ENCODE measurements around the gene MIER1.

Gene MIER1

DNA sequence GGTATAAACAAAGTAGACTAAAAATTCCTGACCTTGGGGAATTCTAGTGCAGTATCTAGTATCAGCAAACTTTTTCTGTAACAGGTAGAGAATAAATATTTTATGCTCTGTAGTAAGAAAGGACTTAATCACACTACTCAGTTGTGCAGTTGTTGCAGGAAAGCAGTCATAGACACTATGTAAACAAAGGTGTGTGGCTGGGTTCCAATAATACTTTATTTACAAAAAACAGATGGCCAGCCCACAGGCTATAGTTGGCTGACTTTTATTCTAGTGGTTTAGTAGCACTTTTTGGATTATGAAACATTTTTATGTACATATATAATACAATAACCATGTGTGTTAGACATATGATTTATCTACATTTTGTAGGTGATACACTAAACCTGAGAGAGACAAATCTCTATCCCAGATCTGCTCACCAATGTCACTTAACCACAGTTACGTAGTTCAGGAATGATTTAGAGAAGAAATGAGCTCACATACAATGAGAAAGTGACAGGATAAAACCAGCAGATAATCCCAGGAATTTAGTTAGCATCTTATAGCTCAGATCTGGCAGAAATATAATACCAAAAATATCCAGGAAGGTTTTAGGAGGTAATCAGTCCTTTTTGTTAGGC, 56.1 kb downstream of the MIER1 start:
- H3K27ac ChIP-seq = no peak overlapping the region
- TF ChIP-seq ZFX (IDR thresholded peaks at IDR 0.05; ENCODE audit: borderline replicate concordance) = no peak
- TF ChIP-seq, protein P1, sequence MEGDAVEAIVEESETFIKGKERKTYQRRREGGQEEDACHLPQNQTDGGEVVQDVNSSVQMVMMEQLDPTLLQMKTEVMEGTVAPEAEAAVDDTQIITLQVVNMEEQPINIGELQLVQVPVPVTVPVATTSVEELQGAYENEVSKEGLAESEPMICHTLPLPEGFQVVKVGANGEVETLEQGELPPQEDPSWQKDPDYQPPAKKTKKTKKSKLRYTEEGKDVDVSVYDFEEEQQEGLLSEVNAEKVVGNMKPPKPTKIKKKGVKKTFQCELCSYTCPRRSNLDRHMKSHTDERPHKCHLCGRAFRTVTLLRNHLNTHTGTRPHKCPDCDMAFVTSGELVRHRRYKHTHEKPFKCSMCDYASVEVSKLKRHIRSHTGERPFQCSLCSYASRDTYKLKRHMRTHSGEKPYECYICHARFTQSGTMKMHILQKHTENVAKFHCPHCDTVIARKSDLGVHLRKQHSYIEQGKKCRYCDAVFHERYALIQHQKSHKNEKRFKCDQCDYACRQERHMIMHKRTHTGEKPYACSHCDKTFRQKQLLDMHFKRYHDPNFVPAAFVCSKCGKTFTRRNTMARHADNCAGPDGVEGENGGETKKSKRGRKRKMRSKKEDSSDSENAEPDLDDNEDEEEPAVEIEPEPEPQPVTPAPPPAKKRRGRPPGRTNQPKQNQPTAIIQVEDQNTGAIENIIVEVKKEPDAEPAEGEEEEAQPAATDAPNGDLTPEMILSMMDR (IDR thresholded peaks at IDR 0.05) = no peak

DNA sequence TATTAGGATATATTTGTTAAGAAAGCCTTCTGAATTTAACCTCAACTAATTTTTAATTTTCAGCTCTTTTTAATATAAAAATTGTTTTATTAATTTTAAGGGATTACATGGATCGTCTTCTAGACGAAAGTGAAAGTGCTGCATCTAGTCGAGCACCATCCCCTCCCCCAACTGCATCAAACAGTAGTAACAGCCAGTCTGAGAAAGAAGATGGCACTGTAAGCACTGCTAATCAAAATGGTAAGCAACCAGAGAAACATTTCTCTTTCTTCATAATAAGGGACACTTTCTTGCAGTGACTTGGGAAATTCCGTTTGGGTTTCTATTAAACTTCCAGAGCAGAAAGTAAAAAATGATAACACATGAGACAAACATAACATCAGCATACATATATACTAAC, 56.9 kb downstream of the MIER1 start:
- no peak overlapping the region for H3K27ac ChIP-seq

GRCh38 chr1:66982561-66983260, 57.9 kb downstream of the MIER1 start:
- TF ChIP-seq, protein P1 (IDR thresholded peaks at IDR 0.05) = no peak
- no peak for TF ChIP-seq ZFX (IDR thresholded peaks at IDR 0.05; ENCODE audit: borderline replicate concordance)
- H3K27ac ChIP-seq = no peak overlapping the region

More for the DNA sequence above, 56.9 kb downstream of the MIER1 start:
- no peak for TF ChIP-seq ZFX (IDR thresholded peaks at IDR 0.05; ENCODE audit: borderline replicate concordance)
- TF ChIP-seq, protein P1 (IDR thresholded peaks at IDR 0.05) = no peak

- no peak overlapping the region for H3K27ac ChIP-seq
- TF ChIP-seq, protein P1 (IDR thresholded peaks at IDR 0.05) = no peak
- TF ChIP-seq ZFX (IDR thresholded peaks at IDR 0.05; ENCODE audit: borderline replicate concordance) = no peak
These were observed 59.7 kb downstream of the MIER1 start for GRCh38 chr1:66984491-66984890.

- no peak for TF ChIP-seq ZFX (IDR thresholded peaks at IDR 0.05; ENCODE audit: borderline replicate concordance)
- TF ChIP-seq, protein P1 (IDR thresholded peaks at IDR 0.05) = no peak
- H3K27ac ChIP-seq = no peak overlapping the region
These were observed 61.0 kb downstream of the MIER1 start for GRCh38 chr1:66985835-66986234.

DNA sequence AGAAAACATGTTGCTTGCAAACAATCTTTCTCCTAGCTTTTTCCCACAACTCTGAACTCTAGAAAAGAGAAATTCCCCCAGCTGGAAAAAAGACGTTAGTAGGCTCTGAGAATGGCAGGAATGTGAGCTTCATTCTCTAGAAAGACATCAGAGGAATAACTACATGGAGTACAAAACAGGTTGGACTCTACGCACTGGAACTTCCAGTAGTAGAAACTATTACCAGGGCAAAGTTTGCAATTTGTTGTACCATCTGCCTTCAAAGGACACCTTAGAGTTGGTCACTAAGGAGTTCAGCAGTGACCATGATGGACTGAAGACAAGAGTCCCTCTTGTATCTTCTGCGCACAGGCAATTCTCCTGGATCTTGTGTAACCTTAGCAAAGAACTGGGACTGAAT, 68.3 kb downstream of the MIER1 start:
- no peak for TF ChIP-seq ZFX (IDR thresholded peaks at IDR 0.05; ENCODE audit: borderline replicate concordance)
- TF ChIP-seq, protein P1 (IDR thresholded peaks at IDR 0.05) = no peak
- no peak overlapping the region for H3K27ac ChIP-seq

- H3K27ac ChIP-seq = no peak overlapping the region
- TF ChIP-seq ZFX (IDR thresholded peaks at IDR 0.05; ENCODE audit: borderline replicate concordance) = no peak
- TF ChIP-seq, protein P1 (IDR thresholded peaks at IDR 0.05) = peak; percentile 89
These were observed 71.4 kb downstream of the MIER1 start for GRCh38 chr1:66996018-66996682.

Data from 22Rv1 (cell line).